ENCODE data around the gene KDM4B.

DNA sequence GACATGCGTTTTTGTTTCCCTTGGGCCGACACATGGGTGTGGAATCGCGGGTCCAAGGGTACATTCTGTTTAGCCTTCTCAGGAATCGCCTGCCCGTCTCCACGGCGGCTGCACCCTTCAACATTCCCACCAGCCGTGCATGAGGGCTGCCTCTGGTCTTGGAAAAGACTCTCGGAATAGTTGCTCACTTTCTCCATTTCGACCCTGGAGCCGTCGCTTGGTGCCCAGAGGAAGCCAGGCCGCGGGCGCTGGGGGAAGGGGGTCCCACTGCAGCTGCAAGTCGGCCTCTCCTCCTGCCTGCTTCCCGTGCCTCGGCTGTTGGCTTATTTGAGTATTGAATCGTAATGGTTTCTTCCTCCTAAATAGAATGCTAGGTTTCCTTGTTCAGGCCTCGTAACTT, 51.5 kb downstream of the KDM4B start:
- no peak for TF ChIP-seq POLR2AphosphoS5 (IDR thresholded peaks at IDR 0.05)
- TF ChIP-seq, protein P1, sequence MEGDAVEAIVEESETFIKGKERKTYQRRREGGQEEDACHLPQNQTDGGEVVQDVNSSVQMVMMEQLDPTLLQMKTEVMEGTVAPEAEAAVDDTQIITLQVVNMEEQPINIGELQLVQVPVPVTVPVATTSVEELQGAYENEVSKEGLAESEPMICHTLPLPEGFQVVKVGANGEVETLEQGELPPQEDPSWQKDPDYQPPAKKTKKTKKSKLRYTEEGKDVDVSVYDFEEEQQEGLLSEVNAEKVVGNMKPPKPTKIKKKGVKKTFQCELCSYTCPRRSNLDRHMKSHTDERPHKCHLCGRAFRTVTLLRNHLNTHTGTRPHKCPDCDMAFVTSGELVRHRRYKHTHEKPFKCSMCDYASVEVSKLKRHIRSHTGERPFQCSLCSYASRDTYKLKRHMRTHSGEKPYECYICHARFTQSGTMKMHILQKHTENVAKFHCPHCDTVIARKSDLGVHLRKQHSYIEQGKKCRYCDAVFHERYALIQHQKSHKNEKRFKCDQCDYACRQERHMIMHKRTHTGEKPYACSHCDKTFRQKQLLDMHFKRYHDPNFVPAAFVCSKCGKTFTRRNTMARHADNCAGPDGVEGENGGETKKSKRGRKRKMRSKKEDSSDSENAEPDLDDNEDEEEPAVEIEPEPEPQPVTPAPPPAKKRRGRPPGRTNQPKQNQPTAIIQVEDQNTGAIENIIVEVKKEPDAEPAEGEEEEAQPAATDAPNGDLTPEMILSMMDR (IDR thresholded peaks at IDR 0.05), result no peak
- TF ChIP-seq EP300 (IDR thresholded peaks at IDR 0.05; ENCODE audit: low read depth), result no peak

Measured in transverse colon (tissue), 4 donors.